HFFc6 (cell line): Measurements from ENCODE around the gene GOLGB1. TPM values are rescaled to one million over a fixed set of nuclear protein-coding genes. Genes with fewer than 3 reads are reported as not detected.

Experiments
- DNase-seq: peaks from one replicate; pipeline ENCODE4 v3.0.0-alpha.2; 2018
- H3K27ac Mint-ChIP-seq: 2 replicates; pipeline ENCODE4 v1.8.0; 2020; ENCODE audit warnings: mild to moderate bottlenecking, mixed read lengths
- H3K27me3 Mint-ChIP-seq: 2 replicates; pipeline ENCODE4 v1.8.0; 2021; ENCODE audit warnings: mild to moderate bottlenecking, moderate library complexity, mixed read lengths; ENCODE audit not compliant: insufficient read depth
- H3K36me3 Mint-ChIP-seq: 2 replicates; pipeline ENCODE4 v1.8.0; 2021; ENCODE audit warnings: low read depth, mixed read lengths
- H3K4me1 Mint-ChIP-seq: 2 replicates; pipeline ENCODE4 v1.8.0; 2020; ENCODE audit warnings: low read depth, mixed read lengths
- H3K4me3 Mint-ChIP-seq: 2 replicates; pipeline ENCODE4 v1.8.0; 2020; ENCODE audit warnings: mild to moderate bottlenecking, moderate library complexity, mixed read lengths
- H3K9me3 Mint-ChIP-seq: 2 replicates; pipeline ENCODE4 v1.8.0; 2020; ENCODE audit warnings: mild to moderate bottlenecking, mixed read lengths
- CTCF ChIP-seq: fragments of 200-600 bp; sonication (generic); IDR thresholded peaks from 2 replicates; pipeline ENCODE4 v1.5.0; 2021; ENCODE audit warnings: antibody characterized with exemption, mild to moderate bottlenecking
- total RNA-seq, 6 experiments: library from RNA; stranded (reverse); fragmentation: NEBNext Ultra II Directional; extraction: Animal tissue kit (Norgen Biotek cat#: 25700); gene quantifications; 2 replicates in 1 of 6; 3 replicates in 5 of 6; pipeline ENCODE4 v1.2.3, GENCODE V29; 2021

The GOLGB1 gene
- total RNA-seq, 6 experiments from 2014 or later = 33.5 to 43.9 (median 37.4) TPM

- Mint-ChIP-seq H3K4me1 (no peaks in the 10 kb centered on the region), H3K27me3 (no peaks in the 10 kb centered on the region), H3K9me3 (no peaks in the 10 kb centered on the region), H3K36me3 (peaks cover 63% of the 10 kb centered on the region), H3K4me3 (no peak overlapping the region), H3K27ac (no peak overlapping the region)
- no peak for DNase-seq
- TF ChIP-seq CTCF = no peak
Observed at GRCh38 chr3:121722411-121722810, 27.1 kb downstream of the GOLGB1 start.

GRCh38 chr3:121720163-121720562 lies 29.4 kb downstream of the GOLGB1 start:
- no peak for TF ChIP-seq CTCF
- Mint-ChIP-seq H3K4me3 (no peak overlapping the region), H3K9me3 (no peaks in the 10 kb centered on the region), H3K27me3 (no peaks in the 10 kb centered on the region), H3K27ac (no peak overlapping the region), H3K4me1 (no peaks in the 10 kb centered on the region), H3K36me3 (peaks cover 58% of the 10 kb centered on the region)
- DNase-seq = no peak

- Mint-ChIP-seq H3K27me3 (no peaks in the 10 kb centered on the region), H3K36me3 (peaks cover 55% of the 10 kb centered on the region), H3K4me1 (no peaks in the 10 kb centered on the region)
Observed at GRCh38 chr3:121719423-121719822, 30.1 kb downstream of the GOLGB1 start.

GRCh38 chr3:121718205-121718846 lies 31.2 kb downstream of the GOLGB1 start:
- DNase-seq = no peak
- no peak for TF ChIP-seq CTCF
- no peaks in the 10 kb centered on the region for H3K9me3 Mint-ChIP-seq
- H3K4me1 Mint-ChIP-seq = no peaks in the 10 kb centered on the region
- H3K27ac Mint-ChIP-seq = no peak overlapping the region
- no peak overlapping the region for H3K4me3 Mint-ChIP-seq
- peaks cover 51% of the 10 kb centered on the region for H3K36me3 Mint-ChIP-seq
- no peaks in the 10 kb centered on the region for H3K27me3 Mint-ChIP-seq

More at GRCh38 chr3:121719423-121719822, 30.1 kb downstream of the GOLGB1 start:
- no peaks in the 10 kb centered on the region for H3K9me3 Mint-ChIP-seq
- no peak for TF ChIP-seq CTCF
- DNase-seq = no peak
- H3K27ac Mint-ChIP-seq = no peak overlapping the region
- no peak overlapping the region for H3K4me3 Mint-ChIP-seq

- Mint-ChIP-seq H3K36me3 (peaks cover 29% of the 10 kb centered on the region), H3K27me3 (no peaks in the 10 kb centered on the region; the same call in none of the 2 replicates), H3K4me3 (no peak overlapping the region), H3K4me1 (0 out of 2 replicates have a peak, but pooled peaks cover 5% of the 10 kb centered on the region), H3K27ac (no peak overlapping the region), H3K9me3 (no peaks in the 10 kb centered on the region)
- TF ChIP-seq CTCF = no peak
- no peak for DNase-seq
Observed at GRCh38 chr3:121710347-121710746, 39.2 kb downstream of the GOLGB1 start.
